Effector memory CD4-positive, alpha-beta T cell (primary cell): ENCODE data around the gene PITX1.

Source experiments
- DNase-seq, 3 donors: peaks; one replicate each; pipeline ENCODE4 v3.0.0-alpha.2; 2020
- H3K27ac ChIP-seq: 2 replicates; pipeline ENCODE4 v1.7.0; 2013; ENCODE audit warnings: mild to moderate bottlenecking, low read length, moderate library complexity; ENCODE audit not compliant: insufficient read depth, poor library complexity, severe bottlenecking
- H3K27me3 ChIP-seq: replicated peaks from 2 replicates; pipeline ENCODE4 v1.7.0; 2013; ENCODE audit warnings: mild to moderate bottlenecking, low read length; ENCODE audit not compliant: insufficient read depth, control insufficient read depth, poor library complexity, severe bottlenecking
- H3K36me3 ChIP-seq: 2 replicates; pipeline ENCODE4 v1.7.0; 2013; ENCODE audit warnings: mild to moderate bottlenecking, low read length, moderate library complexity; ENCODE audit not compliant: control insufficient read depth, insufficient read depth
- H3K4me1 ChIP-seq: 2 replicates; pipeline ENCODE4 v1.7.0; 2013; ENCODE audit warnings: low read length, mild to moderate bottlenecking; ENCODE audit not compliant: control insufficient read depth, insufficient read depth, poor library complexity, severe bottlenecking
- H3K4me3 ChIP-seq: 2 replicates; pipeline ENCODE4 v1.7.0; 2013; ENCODE audit warnings: low read length, low read depth, mild to moderate bottlenecking; ENCODE audit not compliant: insufficient read depth, poor library complexity, severe bottlenecking
- H3K9me3 ChIP-seq: 2 replicates; pipeline ENCODE4 v1.7.0; 2013; ENCODE audit warnings: mild to moderate bottlenecking, low read length, moderate library complexity; ENCODE audit not compliant: control insufficient read depth

PITX1 gene

GRCh38 chr5:135012033-135012588 is 21.9 kb downstream of the PITX1 start:
- Histone ChIP-seq H3K4me1 (no peaks in the 10 kb centered on the region), H3K9me3 (no peaks in the 10 kb centered on the region), H3K27me3 (no peaks in the 10 kb centered on the region), H3K4me3 (no peak overlapping the region), H3K27ac (no peak overlapping the region), H3K36me3 (no peaks in the 10 kb centered on the region)
- no peak for DNase-seq

- H3K27ac ChIP-seq, result no peak overlapping the region
- no peaks in the 10 kb centered on the region for H3K9me3 ChIP-seq
- no peaks in the 10 kb centered on the region for H3K36me3 ChIP-seq
- DNase-seq, result no peak
- no peak overlapping the region for H3K4me3 ChIP-seq
- no peaks in the 10 kb centered on the region for H3K27me3 ChIP-seq
- H3K4me1 ChIP-seq, result no peaks in the 10 kb centered on the region
Measured at GRCh38 chr5:135011355-135012032, 22.5 kb downstream of the PITX1 start.

DNA sequence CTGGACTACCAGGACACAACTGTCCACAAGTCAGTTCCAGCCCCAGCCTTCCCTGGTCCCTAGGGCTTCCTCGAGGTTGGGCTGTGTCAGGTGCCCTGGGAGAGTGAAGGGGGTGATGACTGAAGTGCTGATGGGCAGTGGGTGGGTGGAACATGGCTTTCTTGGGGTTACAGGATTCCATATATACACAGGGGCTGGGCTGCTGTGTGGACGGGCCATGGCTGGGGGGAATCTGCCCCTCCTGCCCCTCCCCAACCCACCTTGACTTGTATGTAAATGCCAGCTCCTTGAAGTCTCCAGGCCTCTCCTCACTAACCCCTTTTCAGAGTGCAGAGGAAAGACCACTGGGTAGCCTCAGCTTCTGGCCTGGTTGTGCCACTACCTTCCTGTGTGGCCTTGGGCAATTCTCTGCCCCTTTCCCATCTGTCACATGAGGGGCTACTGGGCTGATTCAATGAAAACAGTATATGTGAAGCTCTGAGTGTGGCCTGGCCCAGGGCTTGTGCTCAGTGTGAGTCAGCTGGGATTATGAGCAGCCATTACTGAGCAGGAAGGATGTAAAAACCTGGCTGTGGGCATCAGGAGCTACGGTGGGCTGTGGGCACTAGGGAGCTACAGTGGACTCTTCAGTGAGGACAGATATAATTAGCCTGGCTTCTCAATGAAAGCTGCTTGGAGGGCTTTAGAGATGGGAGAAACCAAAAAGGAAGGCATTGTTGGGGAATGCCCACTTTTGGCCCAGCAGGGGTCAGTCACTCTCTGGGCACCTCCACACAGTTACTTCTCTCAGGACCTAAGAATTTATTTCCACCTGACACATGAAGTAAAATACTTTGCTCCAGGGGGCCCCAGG is 23.3 kb downstream of the PITX1 start:
- Histone ChIP-seq H3K4me1 (no peaks in the 10 kb centered on the region), H3K36me3 (no peaks in the 10 kb centered on the region), H3K9me3 (no peaks in the 10 kb centered on the region), H3K27me3 (no peaks in the 10 kb centered on the region), H3K4me3 (no peak overlapping the region), H3K27ac (no peak overlapping the region)
- DNase-seq, result no peak

GRCh38 chr5:135009736-135010501 is 24.1 kb downstream of the PITX1 start:
- Histone ChIP-seq H3K4me3 (no peak overlapping the region), H3K4me1 (no peaks in the 10 kb centered on the region), H3K27me3 (no peaks in the 10 kb centered on the region), H3K27ac (no peak overlapping the region), H3K36me3 (no peaks in the 10 kb centered on the region), H3K9me3 (no peaks in the 10 kb centered on the region)
- DNase-seq, result no peak

GRCh38 chr5:135008981-135009735 is 24.9 kb downstream of the PITX1 start:
- no peaks in the 10 kb centered on the region for H3K36me3 ChIP-seq
- H3K4me1 ChIP-seq, result no peaks in the 10 kb centered on the region
- no peak overlapping the region for H3K4me3 ChIP-seq
- no peak overlapping the region for H3K27ac ChIP-seq
- DNase-seq, result no peak
- H3K27me3 ChIP-seq, result no peaks in the 10 kb centered on the region
- H3K9me3 ChIP-seq, result no peaks in the 10 kb centered on the region

- no peak for DNase-seq
- H3K27ac ChIP-seq, result no peak overlapping the region
Measured at GRCh38 chr5:135008556-135008955, 25.5 kb downstream of the PITX1 start.

DNA sequence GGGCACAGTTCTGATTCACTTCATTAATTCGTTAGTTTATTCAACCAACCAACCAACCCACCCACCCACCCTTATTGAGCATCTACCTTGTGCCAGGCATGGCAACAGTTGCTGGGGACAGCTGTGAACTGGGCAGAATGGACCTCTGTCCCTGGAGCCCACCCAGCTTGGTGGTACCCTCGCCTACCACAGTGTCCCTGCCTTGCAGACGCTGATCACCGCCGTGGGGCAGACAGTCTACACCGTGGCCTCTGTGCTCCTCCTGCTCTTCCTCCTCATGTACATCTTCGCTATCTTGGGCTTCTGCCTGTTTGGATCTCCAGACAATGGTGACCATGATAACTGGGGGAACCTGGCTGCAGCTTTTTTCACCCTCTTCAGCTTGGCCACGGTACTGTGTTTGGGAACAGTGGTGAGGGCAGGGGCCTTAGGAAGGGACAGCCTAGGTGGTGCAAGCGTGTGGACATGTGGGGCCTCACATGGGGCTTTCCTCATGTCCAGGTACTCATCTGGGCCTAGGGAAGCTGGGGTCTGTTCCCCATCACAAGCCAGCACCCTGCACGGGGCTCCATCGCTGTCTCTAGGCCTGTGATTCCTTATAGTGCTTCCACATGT is 26.2 kb downstream of the PITX1 start:
- DNase-seq, result no peak
- Histone ChIP-seq H3K4me3 (no peak overlapping the region), H3K27ac (no peak overlapping the region), H3K27me3 (no peaks in the 10 kb centered on the region), H3K36me3 (no peaks in the 10 kb centered on the region), H3K4me1 (no peaks in the 10 kb centered on the region), H3K9me3 (no peaks in the 10 kb centered on the region)

More at GRCh38 chr5:135008556-135008955, 25.5 kb downstream of the PITX1 start:
- Histone ChIP-seq H3K4me3 (no peak overlapping the region), H3K27me3 (no peaks in the 10 kb centered on the region), H3K9me3 (no peaks in the 10 kb centered on the region), H3K36me3 (no peaks in the 10 kb centered on the region), H3K4me1 (no peaks in the 10 kb centered on the region)

DNA sequence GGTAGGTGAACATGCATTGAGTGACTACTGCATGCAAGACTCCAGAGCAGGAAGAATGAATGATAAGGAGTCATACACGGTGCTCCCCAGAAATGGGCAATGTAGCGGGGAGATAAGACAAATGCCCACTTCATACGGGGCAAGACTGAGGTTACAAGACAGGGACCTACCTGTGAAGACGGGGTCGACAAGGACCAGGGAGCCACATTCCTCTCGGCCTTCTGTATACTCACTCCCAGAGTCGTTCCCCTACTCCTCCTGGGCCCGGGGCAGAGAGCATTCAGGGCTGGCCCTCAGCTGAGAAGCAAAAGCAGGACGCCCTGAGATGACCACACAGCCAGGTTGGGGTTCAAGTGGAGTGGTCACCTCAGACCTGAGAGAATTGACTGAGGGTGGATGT is 26.7 kb downstream of the PITX1 start:
- no peaks in the 10 kb centered on the region for H3K27me3 ChIP-seq

DNA sequence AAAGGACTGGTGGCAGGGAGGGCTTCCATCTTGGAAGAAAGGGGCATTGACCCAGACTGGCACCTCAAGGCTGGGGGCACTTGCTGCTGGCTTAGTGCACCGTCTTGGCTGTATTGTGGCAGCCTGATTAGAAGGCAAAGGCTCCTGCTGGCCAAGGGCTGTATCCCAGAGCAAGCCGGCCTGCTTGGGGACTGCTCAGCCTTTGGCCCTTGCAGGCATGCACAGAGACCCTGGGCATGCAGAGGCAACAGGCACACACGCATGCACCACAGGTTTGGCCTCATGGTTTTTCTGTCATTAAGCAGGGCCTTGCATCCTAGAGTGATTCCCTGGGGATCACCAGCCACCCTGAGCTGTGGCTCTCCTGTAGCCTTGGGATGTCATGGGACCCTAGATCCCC is 29.0 kb downstream of the PITX1 start:
- Histone ChIP-seq H3K9me3 (no peaks in the 10 kb centered on the region), H3K4me1 (no peaks in the 10 kb centered on the region), H3K27ac (no peak overlapping the region), H3K27me3 (no peaks in the 10 kb centered on the region), H3K36me3 (no peaks in the 10 kb centered on the region), H3K4me3 (no peak overlapping the region)
- DNase-seq, result no peak

More for the DNA sequence above, 26.7 kb downstream of the PITX1 start:
- Histone ChIP-seq H3K9me3 (no peaks in the 10 kb centered on the region), H3K4me3 (no peak overlapping the region), H3K36me3 (no peaks in the 10 kb centered on the region), H3K27ac (no peak overlapping the region), H3K4me1 (no peaks in the 10 kb centered on the region)
- DNase-seq, result no peak
